T-helper 1 cell treated with Interleukin-12 subunit alpha and Interleukin-12 subunit beta and Interleukin-4 antibody, amounts not matched to agents 30 μg/mL and 1 μg/mL, for 36 hours (primary cell): ENCODE measurements around the gene ULK1.

Experiments used
- H3K27ac Mint-ChIP-seq: one replicate; pipeline ENCODE4 v1.8.0; 2021; ENCODE audit warnings: mild to moderate bottlenecking, mixed read lengths
- H3K27me3 Mint-ChIP-seq: one replicate; pipeline ENCODE4 v1.8.0; 2021; ENCODE audit warnings: low read depth, mixed read lengths
- H3K36me3 Mint-ChIP-seq: one replicate; pipeline ENCODE4 v1.8.0; 2021; ENCODE audit warnings: low read depth, mixed read lengths
- H3K4me1 Mint-ChIP-seq: one replicate; pipeline ENCODE4 v1.8.0; 2021; ENCODE audit warnings: low read depth, mixed read lengths
- H3K4me3 Mint-ChIP-seq: one replicate; pipeline ENCODE4 v1.8.0; 2021; ENCODE audit warnings: mild to moderate bottlenecking, moderate library complexity, mixed read lengths
- H3K9me3 Mint-ChIP-seq: one replicate; pipeline ENCODE4 v1.8.0; 2021; ENCODE audit warnings: mixed read lengths

ULK1 gene

DNA sequence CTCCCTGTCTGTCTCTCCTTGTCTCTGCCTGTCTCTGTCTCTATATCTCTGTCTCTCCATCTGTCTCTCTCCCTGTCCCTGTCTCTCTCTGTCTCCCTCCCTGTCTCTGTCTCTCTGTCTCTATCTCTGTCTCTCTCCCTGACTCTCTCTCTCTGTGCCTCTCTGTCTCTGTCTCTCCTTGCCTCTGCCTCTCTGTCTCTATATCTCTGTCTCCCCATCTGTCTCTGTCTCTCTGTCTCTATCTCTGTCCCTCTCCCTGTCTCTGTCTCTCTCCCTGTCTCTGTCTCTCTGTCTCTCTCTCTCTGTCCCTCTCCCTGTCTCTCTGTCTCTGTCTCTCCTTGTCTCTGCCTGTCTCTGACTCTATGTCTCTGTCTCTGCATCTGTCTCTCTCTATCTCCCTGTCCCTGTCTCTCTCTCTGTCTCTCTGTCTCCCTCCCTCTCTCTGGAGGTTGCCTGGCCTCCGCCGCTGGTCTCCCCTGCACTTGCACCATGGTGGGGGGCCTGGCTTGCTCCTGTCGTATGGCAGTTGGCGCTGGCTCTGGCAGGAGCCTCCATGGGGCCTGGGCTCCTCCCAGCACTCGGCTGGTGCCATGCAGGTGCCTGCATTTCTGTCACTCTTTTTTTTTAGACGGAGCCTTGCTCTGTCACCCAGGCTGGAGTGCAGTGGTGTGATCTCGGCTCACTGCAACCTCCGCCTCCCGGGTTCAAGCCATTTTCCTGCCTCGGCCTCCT, 37.9 kb upstream of the ULK1 start:
- Mint-ChIP-seq H3K9me3 (no peaks in the 10 kb centered on the region), H3K36me3 (no peaks in the 10 kb centered on the region), H3K27ac (no peak overlapping the region), H3K4me3 (no peak overlapping the region), H3K4me1 (peaks cover 6% of the 10 kb centered on the region), H3K27me3 (no peaks in the 10 kb centered on the region)

DNA sequence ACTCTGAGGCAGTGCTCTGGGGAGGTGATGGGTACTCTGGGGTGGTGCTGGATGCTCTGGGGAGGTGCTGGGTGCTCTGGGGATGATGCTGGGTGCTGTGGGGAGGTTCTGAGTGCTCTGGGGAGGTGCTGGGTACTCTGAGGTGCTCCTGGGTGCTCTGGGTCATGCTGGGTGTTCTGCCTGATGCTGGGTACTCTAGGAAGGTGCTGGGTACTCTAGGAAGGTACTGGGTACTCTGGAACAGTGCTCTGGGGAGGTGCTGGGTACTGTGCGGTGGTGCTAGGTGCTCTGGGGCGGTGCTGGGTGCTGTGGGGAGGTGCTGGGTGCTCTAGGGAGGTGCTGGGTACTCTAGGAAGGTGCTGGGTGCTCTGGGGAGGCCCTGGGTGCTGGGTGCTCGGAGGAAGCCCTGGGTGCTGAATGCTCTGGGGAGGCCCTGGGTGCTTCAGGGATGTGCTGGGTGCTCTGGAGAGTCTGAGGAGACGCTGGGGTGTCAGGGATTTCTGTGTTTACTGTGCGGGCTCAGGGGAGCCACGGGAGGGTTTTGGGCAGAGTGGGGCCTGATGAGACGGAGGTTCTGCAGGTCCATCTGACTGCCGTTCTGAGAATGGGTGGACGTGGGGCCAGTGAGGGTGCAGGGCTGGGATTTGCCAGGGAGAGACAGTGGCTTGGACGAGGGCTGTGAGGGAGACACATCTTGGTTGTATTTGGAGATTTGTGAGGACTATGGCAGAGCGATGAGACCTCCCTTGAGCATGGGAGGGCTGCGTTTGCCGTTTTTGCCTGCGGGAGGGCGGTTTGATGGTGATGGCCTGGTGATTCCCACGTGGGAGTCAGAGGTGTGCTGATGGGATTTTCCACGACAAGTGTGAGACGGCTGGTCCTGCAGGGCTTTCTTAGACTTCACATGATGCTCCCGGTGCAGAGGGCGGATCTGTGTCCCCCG, 36.2 kb upstream of the ULK1 start:
- Mint-ChIP-seq H3K4me3 (no peak overlapping the region), H3K36me3 (no peaks in the 10 kb centered on the region), H3K9me3 (no peaks in the 10 kb centered on the region), H3K27me3 (no peaks in the 10 kb centered on the region), H3K4me1 (peaks cover 6% of the 10 kb centered on the region), H3K27ac (no peak overlapping the region)

DNA sequence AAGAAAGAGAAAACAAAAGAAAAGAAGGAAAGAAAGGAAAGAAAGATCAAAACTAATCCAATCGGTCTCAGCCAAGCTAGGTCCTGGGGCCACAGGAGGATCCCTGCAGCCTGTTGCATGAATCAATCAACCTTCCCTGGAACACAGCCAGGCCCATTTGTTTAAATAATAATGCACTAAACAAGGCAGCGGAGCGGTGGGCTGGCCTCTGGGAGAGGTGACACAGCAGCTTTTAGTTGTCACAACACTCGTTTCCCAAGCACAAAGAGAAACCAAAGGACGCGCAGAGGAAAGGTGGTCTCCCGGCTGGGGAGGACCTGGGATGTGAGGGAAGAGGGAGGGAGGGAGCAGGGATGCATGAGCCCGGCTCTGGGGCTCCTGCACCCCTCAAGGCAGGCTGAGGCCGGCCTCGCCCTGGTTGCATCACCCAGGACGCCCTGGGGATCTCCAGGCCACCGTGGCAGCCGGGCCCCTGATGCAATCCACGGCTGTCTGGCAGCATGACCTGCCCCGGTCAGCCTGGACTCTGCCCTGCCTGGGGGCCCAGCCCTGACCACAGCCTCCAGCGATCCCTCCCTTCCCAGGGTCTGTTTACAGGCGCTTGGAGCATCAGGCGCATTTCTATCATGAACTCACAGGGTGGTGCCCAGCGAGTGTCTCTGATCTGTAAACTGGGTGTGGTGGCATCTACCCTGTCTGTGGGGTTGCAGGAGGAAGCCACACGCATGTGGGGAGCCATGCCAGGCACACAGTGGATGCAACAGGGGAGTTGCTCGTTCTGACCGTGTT, 33.8 kb upstream of the ULK1 start:
- Mint-ChIP-seq H3K9me3 (no peaks in the 10 kb centered on the region), H3K27ac (no peak overlapping the region), H3K4me1 (peaks cover 6% of the 10 kb centered on the region), H3K27me3 (peaks cover 3% of the 10 kb centered on the region), H3K36me3 (no peaks in the 10 kb centered on the region), H3K4me3 (no peak overlapping the region)

DNA sequence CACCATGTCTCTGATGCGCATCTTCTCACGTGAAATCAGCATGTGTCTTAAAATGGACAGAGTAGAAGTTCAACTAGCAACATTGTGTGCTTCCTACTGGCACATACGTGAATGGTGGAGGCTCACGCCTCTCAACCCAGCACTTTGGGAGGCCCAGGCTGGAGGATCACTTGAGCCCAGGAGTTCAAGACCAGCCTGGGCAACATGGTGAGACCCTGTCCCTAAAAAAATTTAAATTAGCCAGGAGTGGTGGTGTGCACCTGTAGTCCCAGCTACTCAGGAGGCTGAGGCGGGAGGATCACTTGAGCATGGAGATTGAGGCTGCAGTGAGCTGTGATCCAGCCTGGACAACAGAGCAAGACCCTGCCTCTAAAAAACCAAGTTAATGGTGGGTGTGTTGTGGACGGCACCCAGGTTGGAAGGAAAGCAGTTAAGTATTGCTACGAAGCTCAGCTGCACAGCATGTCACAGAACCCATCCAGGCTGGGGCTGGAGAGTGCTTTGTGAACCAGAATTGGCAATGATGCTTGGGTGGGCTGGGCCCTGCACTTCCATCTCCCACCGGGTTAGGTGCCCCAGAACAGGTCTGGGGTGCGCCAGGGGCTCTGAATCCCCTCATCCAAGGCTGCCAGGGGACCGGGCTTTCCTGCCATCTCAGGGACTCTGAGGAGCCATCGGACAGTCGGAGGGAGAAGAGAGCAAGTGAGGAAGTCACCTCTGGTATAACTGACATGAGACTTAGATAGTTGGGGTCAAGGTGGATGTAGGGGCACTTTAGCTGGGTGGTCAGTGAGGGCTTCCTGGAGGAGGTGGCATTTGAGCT, 33.0 kb upstream of the ULK1 start:
- H3K9me3 Mint-ChIP-seq, result no peaks in the 10 kb centered on the region
- H3K27ac Mint-ChIP-seq, result no peak overlapping the region
- peaks cover 6% of the 10 kb centered on the region for H3K4me1 Mint-ChIP-seq
- H3K4me3 Mint-ChIP-seq, result no peak overlapping the region
- no peaks in the 10 kb centered on the region for H3K36me3 Mint-ChIP-seq
- peaks cover 3% of the 10 kb centered on the region for H3K27me3 Mint-ChIP-seq

DNA sequence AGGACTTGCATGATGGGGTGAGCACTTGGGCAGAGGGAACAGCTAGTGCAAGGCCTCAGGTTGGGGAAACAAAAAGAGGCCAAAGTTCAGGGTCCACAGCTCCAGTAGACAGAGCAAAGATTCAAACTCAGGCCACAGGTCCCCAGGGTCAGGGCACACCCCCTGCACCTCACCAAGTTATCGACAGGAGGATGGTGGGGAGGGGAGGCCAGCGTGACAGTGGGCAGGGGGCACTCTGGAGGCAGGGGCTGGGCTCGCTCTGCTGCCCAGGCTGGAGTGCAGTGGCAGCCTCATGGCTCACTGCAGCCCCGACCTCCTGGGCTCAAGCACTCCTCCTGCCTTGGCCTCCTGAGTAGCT, 32.4 kb upstream of the ULK1 start:
- Mint-ChIP-seq H3K4me1 (peaks cover 6% of the 10 kb centered on the region), H3K4me3 (no peak overlapping the region), H3K9me3 (no peaks in the 10 kb centered on the region), H3K36me3 (no peaks in the 10 kb centered on the region), H3K27me3 (peaks cover 3% of the 10 kb centered on the region), H3K27ac (no peak overlapping the region)

DNA sequence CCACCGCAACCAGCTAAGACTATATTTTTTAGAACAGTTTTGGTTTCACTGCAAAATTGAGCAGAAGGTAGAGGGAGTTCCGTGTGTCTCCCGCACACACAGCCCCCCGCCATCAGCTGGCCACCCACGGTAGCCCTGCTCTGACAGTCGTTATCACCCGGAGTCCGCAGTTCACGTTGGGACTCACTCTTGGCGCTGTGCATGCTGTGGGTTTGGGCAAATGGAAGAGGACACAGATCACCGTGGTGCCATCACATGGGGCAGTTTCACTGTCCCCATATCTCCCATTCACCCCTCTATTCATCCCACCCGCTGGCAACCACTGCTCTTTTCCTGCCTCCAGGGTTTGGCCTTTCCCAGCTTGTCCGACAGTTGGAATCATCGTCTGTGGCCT, 31.8 kb upstream of the ULK1 start:
- Mint-ChIP-seq H3K4me3 (no peak overlapping the region), H3K27ac (no peak overlapping the region), H3K4me1 (peaks cover 6% of the 10 kb centered on the region), H3K36me3 (no peaks in the 10 kb centered on the region), H3K9me3 (no peaks in the 10 kb centered on the region), H3K27me3 (peaks cover 3% of the 10 kb centered on the region)

DNA sequence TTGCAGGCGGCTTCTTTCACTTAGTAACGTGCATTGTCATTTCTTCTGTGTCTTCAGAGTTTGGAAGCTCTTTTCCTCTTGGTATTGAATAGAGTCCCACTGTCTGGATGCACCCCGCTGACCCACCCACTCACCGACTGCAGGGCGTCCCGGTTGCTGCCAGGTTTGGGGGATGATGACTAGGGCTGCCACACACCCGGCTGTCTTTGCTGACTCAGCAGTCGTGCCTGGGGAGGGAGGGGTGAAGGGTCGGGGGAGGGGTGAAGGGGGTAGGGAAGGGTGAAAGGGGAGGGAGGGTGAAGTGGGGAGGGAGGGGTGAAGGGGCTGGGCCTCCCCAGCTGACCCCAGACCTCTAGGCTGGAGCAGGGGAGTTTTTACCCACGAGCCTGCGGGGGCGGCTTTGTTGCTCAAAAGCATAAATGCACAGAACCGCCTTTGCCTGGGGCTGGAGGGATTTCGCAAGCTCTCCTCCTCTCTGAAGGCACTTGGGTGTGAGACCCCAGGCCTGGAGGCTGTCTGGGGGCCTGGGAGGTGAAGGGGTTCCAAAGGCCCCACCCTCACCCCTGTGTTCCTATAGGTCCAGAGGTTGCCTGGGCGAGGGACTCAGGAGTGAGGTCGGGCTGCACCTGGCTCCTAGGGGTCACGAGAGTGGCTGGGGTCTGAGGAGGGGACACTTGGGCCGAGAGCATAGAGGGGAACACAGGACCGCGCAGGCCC, 31.3 kb upstream of the ULK1 start:
- Mint-ChIP-seq H3K27ac (no peak overlapping the region), H3K36me3 (no peaks in the 10 kb centered on the region), H3K4me1 (peaks cover 6% of the 10 kb centered on the region), H3K27me3 (peaks cover 3% of the 10 kb centered on the region), H3K4me3 (no peak overlapping the region), H3K9me3 (no peaks in the 10 kb centered on the region)

DNA sequence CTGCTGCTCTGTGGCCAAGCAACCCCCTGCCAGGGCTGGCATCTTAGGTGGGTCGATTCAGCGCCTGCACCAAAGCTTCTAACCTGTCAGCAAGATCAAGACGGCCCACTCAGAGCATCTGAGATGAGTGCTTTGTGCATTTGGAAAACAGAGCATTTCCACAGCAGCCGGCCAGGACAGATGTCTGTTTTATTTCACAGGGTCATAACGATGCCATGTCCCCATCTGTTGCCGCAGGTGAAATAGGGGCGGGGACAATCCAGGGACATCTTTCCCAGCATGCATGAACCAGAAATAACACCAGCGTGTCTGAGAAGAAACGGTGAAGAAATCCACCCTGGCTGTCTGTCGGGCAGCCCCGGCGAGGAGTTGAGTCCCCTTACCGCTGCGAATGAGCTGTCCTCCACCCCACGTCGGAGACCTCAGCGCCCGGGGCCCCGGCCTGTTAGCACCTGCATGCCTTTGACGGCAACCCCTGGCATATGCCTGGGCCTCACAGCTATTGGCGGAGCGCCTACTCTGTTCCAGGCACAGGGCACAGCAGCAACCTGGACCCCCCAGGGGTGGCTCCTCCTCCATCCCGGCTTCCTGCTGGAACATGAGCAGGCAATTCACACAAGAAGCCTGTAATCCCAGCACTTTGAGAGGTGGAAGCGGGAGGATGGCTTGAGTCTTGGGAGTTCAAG, 30.6 kb upstream of the ULK1 start:
- Mint-ChIP-seq H3K27me3 (peaks cover 3% of the 10 kb centered on the region), H3K4me3 (no peak overlapping the region), H3K4me1 (peaks cover 6% of the 10 kb centered on the region), H3K27ac (no peak overlapping the region), H3K36me3 (no peaks in the 10 kb centered on the region), H3K9me3 (no peaks in the 10 kb centered on the region)

DNA sequence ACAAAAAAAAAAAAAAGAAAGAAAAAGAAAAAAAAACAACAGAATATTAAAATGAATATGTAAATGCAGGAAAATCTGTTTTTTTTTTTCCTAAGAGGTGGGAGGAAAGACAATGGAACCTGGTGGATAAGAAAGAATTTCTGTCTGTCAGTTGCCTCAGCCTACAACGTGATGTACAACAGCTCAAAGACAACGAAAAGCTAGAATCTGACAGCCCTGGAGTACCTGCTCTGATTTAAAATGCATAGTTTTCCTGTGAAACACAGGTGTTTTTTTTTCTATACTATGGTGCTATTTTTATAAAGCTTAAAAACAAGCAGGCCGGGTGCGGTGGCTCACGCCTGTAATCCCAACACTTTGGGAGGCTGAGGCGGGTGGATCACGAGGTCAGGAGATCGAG, 30.0 kb upstream of the ULK1 start:
- Mint-ChIP-seq H3K4me3 (no peak overlapping the region), H3K27me3 (peaks cover 3% of the 10 kb centered on the region), H3K36me3 (no peaks in the 10 kb centered on the region), H3K4me1 (peaks cover 6% of the 10 kb centered on the region), H3K27ac (no peak overlapping the region), H3K9me3 (no peaks in the 10 kb centered on the region)

DNA sequence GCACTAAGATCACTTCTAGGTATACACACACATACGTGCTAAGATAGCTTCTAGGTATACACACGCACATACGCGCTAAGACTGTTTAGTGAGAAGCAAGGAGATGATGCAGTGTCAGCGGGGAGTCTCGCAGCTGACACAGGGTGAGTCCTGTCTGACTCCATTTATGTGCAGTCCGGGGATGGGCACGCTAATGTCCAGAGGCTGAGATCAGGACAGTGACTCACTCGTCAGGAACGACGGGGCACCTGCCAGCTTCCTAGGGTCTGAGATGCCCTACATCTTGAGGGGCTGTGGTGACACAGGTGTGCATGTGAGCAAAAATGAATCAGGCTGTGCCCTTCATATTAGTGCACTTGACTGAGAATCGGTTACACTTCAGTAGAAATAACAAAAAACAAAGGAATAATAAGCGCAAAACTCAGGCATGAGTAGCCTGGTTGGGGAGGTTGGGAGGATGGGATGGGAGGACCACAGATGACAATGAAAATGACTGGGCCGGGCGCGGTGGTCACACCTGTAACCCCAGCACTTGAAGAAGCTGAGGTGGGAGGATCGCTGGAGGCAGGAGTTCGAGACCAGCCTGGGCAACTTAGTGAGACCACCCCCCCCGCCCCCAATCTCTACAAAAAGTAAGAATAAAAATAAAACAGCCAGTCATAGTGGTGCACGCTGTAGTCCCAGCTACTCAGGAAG, 29.1 kb upstream of the ULK1 start:
- Mint-ChIP-seq H3K27ac (no peak overlapping the region), H3K9me3 (no peaks in the 10 kb centered on the region), H3K4me1 (peaks cover 5% of the 10 kb centered on the region), H3K27me3 (peaks cover 3% of the 10 kb centered on the region), H3K36me3 (no peaks in the 10 kb centered on the region), H3K4me3 (no peak overlapping the region)

DNA sequence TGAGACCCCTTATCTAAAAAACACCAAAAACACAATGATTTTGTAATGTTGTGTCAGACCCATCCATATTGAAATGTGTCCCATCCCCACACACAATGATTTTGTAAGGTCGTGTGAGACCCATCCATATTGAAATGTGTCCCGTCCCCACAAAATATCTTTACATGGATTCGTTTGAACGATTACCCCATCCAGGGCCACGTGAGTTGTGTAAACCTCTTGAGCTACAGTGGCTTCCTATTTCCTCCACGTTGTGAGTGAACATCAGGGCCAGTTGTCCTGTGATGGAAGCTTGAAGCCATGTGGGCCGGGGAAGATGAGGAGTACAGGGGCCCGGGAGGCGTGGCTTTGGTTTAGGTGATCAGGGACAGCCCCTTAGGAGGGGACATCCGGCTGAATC, 27.0 kb upstream of the ULK1 start:
- Mint-ChIP-seq H3K27me3 (peaks cover 3% of the 10 kb centered on the region), H3K9me3 (no peaks in the 10 kb centered on the region), H3K4me1 (no peaks in the 10 kb centered on the region), H3K27ac (no peak overlapping the region), H3K4me3 (no peak overlapping the region), H3K36me3 (no peaks in the 10 kb centered on the region)

DNA sequence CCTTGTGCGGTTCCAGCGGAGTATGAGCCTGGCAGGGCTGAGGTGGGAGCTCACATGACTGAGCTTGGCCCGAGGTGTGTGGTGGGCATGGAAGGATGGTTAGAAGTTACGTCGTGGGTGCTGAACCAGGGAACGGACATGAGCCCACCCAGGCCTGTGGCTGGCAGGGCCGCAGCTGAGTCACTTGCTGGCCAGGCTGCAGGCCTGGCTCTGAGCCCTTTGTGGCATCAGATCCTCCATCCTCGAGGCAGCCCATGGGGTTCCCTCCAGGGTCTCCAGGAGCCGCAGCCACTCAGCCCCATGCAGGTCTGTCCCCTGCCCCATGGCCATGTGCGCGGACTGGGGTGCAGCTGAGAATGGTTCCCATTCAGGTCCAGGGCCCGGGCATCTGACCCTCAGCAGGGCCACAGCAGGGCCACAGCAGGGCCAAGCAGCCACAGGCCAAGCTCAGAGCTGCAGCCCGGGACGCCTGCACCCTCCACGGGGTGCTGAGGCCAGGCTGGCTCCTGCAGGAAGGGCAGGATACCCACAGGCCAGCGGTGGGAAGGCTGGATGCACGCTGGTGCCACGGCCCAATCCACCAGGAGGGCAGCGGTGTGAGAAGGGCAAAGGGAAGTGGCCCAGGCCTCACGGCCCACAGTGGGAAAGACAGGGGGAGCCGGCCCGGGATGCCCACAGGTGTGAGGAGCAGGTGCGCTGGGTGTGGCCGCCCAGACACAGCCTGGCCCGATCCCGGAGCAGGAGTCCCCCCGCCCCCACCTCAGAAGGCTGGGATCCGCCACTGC, 26.3 kb upstream of the ULK1 start:
- Mint-ChIP-seq H3K4me3 (no peak overlapping the region), H3K9me3 (no peaks in the 10 kb centered on the region), H3K27ac (no peak overlapping the region), H3K4me1 (no peaks in the 10 kb centered on the region), H3K27me3 (peaks cover 3% of the 10 kb centered on the region), H3K36me3 (no peaks in the 10 kb centered on the region)
